ENCODE measurements around the gene PCDHB10.

- TF ChIP-seq CTCF (conservative IDR thresholded peaks at IDR 0.05; ENCODE audit: low read depth, low read length) (peak; percentile 90), EZH2 (IDR thresholded peaks at IDR 0.05; ENCODE audit: borderline replicate concordance, low read depth, low read length, poor library complexity, severe bottlenecking) (no peak)
Observed at GRCh38 chr5:141186897-141187512, 5.1 kb upstream of the PCDHB10 start, which contains the start of gene PCDHB9.
